OCI-LY3 (cell line): ENCODE data around the gene ZYX.

ENCODE experiments used
- H2AFZ ChIP-seq: fragments of 200-600, 300-600 bp; shearing (Covaris generic); 2 replicates; pipeline ENCODE4 v1.6.0; 2014; ENCODE audit warnings: antibody characterized with exemption, low read depth, low read length
- H3K27ac ChIP-seq: fragments of 200-600, 300-600 bp; sonication (generic); 2 replicates; pipeline ENCODE4 v1.5.1; 2014; ENCODE audit warnings: mild to moderate bottlenecking, low read length, moderate library complexity, mixed read lengths
- H3K27me3 ChIP-seq: fragments of 200-600, 300-600 bp; sonication (generic); 2 replicates; pipeline ENCODE4 v1.6.1; 2014; ENCODE audit warnings: low read depth, low read length, mixed read lengths
- H3K36me3 ChIP-seq: fragments of 200-600, 300-600 bp; sonication (generic); replicated peaks from 2 replicates; pipeline ENCODE3; 2014; ENCODE audit warnings: low read depth, low read length, mixed read lengths
- H3K4me1 ChIP-seq: fragments of 300-600, 200-600 bp; sonication (generic); 2 replicates; pipeline ENCODE4 v1.6.1; 2014; ENCODE audit warnings: low read length, mixed read lengths
- H3K4me2 ChIP-seq: fragments of 200-600, 300-600 bp; sonication (generic); 2 replicates; pipeline ENCODE4 v1.6.1; 2014; ENCODE audit warnings: low read length, mixed read lengths
- H3K4me3 ChIP-seq: fragments of 300-600, 200-600 bp; sonication (generic); 2 replicates; pipeline ENCODE4 v1.5.1; 2014; ENCODE audit warnings: antibody characterized with exemption, mild to moderate bottlenecking, low read length, moderate library complexity
- H3K79me2 ChIP-seq: fragments of 300-600, 200-600 bp; shearing (Covaris generic); 2 replicates; pipeline ENCODE4 v1.6.1; 2014; ENCODE audit warnings: mild to moderate bottlenecking, low read length, mixed read lengths
- H3K9ac ChIP-seq: fragments of 300-600, 200-600 bp; shearing (Covaris generic); 2 replicates; pipeline ENCODE4 v1.6.0; 2014; ENCODE audit warnings: mild to moderate bottlenecking, low read length, moderate library complexity
- H3K9me3 ChIP-seq: fragments of 200-600, 300-600 bp; shearing (Covaris generic); 2 replicates; pipeline ENCODE4 v1.6.1; 2014; ENCODE audit warnings: low read length, mixed read lengths; ENCODE audit not compliant: insufficient read depth
- H4K20me1 ChIP-seq: fragments of 200-600, 300-600 bp; sonication (generic); 2 replicates; pipeline ENCODE4 v1.6.1; 2016; ENCODE audit warnings: low read length, mixed read lengths; ENCODE audit not compliant: insufficient read depth
- EZH2phosphoT487 ChIP-seq: fragments of 200-600 bp; shearing (Covaris generic); IDR thresholded peaks from 2 replicates; pipeline ENCODE4 v1.6.1; 2018; ENCODE audit warnings: antibody characterized with exemption, mixed run types, low read depth
- TF ChIP-seq, protein P1 (sequence below): fragments of 200-600, 300-600 bp; sonication (generic); IDR thresholded peaks from 2 replicates; pipeline ENCODE4 v1.5.1; 2014; ENCODE audit warnings: antibody characterized with exemption, low read length, low read depth

The ZYX gene, protein sequence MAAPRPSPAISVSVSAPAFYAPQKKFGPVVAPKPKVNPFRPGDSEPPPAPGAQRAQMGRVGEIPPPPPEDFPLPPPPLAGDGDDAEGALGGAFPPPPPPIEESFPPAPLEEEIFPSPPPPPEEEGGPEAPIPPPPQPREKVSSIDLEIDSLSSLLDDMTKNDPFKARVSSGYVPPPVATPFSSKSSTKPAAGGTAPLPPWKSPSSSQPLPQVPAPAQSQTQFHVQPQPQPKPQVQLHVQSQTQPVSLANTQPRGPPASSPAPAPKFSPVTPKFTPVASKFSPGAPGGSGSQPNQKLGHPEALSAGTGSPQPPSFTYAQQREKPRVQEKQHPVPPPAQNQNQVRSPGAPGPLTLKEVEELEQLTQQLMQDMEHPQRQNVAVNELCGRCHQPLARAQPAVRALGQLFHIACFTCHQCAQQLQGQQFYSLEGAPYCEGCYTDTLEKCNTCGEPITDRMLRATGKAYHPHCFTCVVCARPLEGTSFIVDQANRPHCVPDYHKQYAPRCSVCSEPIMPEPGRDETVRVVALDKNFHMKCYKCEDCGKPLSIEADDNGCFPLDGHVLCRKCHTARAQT

DNA sequence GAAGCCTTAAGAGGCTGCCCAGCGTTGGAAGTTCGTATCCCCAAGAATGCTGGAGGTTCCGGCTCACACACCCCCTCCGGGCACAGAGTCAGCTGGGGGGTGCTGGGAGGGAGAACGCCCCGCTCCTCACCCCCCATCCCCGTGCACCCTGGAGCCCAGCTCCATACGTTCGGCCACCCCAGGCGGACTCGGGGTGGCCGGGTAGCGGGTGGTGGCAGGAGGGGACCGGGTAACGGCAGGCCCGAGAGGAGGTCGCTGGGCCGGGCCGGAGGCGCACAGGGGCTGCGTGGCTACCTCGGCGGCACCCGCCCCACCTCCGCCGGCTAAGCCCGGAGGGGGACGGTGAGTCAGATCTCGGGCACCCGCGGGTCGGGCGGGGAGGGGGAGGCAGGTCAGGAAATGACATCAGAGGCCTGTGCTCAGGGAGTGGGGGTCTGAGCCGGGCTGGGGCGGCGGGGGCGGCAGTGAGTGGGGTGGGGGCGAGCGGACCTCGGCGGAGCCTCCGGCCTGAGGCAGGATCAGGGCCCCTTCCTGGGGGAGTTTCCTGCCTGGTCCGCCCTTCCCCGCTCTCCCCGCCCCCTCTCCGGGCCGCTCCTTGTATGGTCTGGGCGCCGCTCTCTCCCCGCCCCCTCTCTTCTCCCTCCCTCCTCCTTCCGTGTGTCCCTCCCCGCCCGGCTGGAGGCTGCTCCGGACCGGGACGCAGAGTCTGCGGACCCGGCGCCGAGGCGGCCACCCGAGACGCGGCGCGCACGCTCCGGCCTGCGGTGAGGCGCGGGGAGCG is at the start of gene ZYX:
TSS of gene ZYX (plus strand) at position 700 of the 781 bp plus-strand sequence. CDS start 227 bp downstream, outside the sequence.
- peak within 1 kb of the TSS; percentile 93 for H3K4me3 ChIP-seq
- no peaks in the 10 kb centered on the region for H3K9me3 ChIP-seq
- H3K4me1 ChIP-seq = peaks cover 14% of the 10 kb centered on the region
- H3K27ac ChIP-seq = peak within 1 kb of the TSS; percentile 76
- no peak for TF ChIP-seq EZH2phosphoT487
- TF ChIP-seq, protein P1, sequence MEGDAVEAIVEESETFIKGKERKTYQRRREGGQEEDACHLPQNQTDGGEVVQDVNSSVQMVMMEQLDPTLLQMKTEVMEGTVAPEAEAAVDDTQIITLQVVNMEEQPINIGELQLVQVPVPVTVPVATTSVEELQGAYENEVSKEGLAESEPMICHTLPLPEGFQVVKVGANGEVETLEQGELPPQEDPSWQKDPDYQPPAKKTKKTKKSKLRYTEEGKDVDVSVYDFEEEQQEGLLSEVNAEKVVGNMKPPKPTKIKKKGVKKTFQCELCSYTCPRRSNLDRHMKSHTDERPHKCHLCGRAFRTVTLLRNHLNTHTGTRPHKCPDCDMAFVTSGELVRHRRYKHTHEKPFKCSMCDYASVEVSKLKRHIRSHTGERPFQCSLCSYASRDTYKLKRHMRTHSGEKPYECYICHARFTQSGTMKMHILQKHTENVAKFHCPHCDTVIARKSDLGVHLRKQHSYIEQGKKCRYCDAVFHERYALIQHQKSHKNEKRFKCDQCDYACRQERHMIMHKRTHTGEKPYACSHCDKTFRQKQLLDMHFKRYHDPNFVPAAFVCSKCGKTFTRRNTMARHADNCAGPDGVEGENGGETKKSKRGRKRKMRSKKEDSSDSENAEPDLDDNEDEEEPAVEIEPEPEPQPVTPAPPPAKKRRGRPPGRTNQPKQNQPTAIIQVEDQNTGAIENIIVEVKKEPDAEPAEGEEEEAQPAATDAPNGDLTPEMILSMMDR = no peak
- no peaks in the 10 kb centered on the region for H3K27me3 ChIP-seq
- H3K9ac ChIP-seq = peak within 1 kb of the TSS; percentile 98
- H3K79me2 ChIP-seq = peaks cover 28% of the 10 kb centered on the region
- peaks cover 9% of the 10 kb centered on the region for H3K36me3 ChIP-seq
- H2AFZ ChIP-seq = peak within 1 kb of the TSS; percentile 85
- H4K20me1 ChIP-seq = peaks cover 8% of the 10 kb centered on the region; the same call in 1 of the 2 replicates
- peak within 1 kb of the TSS; percentile 86 for H3K4me2 ChIP-seq

DNA sequence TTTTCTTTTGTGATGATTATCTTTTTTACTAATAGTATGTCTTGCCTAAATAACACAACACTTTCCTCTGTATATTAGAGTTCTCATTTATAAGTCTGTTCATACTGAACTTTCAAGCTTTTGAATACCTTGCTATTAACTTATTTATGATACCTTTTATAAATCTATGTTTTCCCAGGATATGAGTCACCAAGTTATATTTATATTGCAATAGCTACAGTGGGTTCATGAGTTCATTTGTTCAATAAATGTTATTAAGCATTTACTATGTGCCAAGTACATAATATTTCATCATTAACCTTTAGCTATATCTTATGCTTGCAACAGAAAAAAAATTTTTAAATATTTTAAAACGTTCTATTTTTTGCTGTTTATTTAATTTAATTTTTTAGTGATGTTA is 46.9 kb upstream of the ZYX start:
- H3K4me3 ChIP-seq = no peak overlapping the region
- peaks cover 21% of the 10 kb centered on the region for H3K27me3 ChIP-seq
- no peak overlapping the region for H3K27ac ChIP-seq
- no peaks in the 10 kb centered on the region for H3K4me1 ChIP-seq
- H3K9me3 ChIP-seq = no peaks in the 10 kb centered on the region
- no peaks in the 10 kb centered on the region for H3K79me2 ChIP-seq
- no peaks in the 10 kb centered on the region for H4K20me1 ChIP-seq
- no peak overlapping the region for H2AFZ ChIP-seq
- H3K9ac ChIP-seq = no peak overlapping the region
- H3K4me2 ChIP-seq = no peak overlapping the region
- TF ChIP-seq EZH2phosphoT487 = no peak
- TF ChIP-seq, protein P1 = no peak
- no peaks in the 10 kb centered on the region for H3K36me3 ChIP-seq

DNA sequence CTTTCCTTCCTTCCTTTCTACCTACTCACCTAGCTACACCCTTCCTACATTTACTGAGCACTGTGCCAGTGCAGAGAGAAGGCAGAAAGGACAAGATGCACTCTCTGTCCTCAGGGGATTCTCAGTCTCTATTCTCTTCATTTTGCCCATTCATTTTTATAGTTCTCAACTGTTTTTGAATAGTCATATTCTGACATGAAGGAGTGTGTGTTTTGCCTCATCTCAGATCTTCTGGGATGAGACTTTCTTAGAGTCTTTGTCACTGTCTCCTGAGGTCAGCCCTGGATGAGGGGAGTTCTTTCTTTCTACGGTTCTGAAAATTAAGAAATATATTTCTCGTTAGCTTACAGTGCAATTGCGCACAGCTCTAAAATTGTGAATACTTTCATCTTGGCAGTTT is 43.9 kb upstream of the ZYX start:
- H3K36me3 ChIP-seq = no peaks in the 10 kb centered on the region
- no peak overlapping the region for H3K4me2 ChIP-seq
- H3K27ac ChIP-seq = no peak overlapping the region
- no peaks in the 10 kb centered on the region for H3K79me2 ChIP-seq
- no peak overlapping the region for H3K4me3 ChIP-seq
- no peaks in the 10 kb centered on the region for H4K20me1 ChIP-seq
- H3K27me3 ChIP-seq = peaks cover 30% of the 10 kb centered on the region
- H2AFZ ChIP-seq = no peak overlapping the region
- H3K4me1 ChIP-seq = no peaks in the 10 kb centered on the region
- H3K9me3 ChIP-seq = no peaks in the 10 kb centered on the region
- H3K9ac ChIP-seq = no peak overlapping the region
- TF ChIP-seq, protein P1 = no peak
- TF ChIP-seq EZH2phosphoT487 = no peak

DNA sequence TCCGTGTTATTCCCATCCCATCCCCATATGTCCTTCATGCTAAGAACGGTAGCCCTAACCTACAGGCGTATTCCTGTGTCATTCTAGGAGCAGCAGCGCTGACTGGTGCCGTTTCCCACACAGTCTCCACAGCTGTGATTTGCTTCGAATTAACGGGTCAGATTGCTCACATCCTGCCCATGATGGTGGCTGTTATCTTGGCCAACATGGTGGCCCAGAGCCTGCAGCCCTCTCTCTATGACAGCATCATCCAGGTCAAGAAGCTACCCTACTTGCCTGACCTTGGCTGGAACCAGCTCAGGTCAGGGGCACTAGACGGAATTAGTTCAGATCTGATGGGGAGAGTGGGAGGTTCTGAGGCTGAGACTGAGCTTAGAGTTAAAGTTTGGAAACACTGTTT is 39.3 kb upstream of the ZYX start:
- Histone ChIP-seq H3K9ac (no peak overlapping the region), H3K27me3 (peaks cover 34% of the 10 kb centered on the region), H3K27ac (no peak overlapping the region), H4K20me1 (no peaks in the 10 kb centered on the region), H3K4me1 (no peaks in the 10 kb centered on the region), H3K9me3 (no peaks in the 10 kb centered on the region), H3K4me3 (no peak overlapping the region), H3K36me3 (no peaks in the 10 kb centered on the region), H3K4me2 (no peak overlapping the region), H3K79me2 (no peaks in the 10 kb centered on the region), H2AFZ (no peak overlapping the region)
- TF ChIP-seq, protein P1 = no peak
- TF ChIP-seq EZH2phosphoT487 = no peak
